HepG2 (cell line): ENCODE measurements around the gene SPATA25. TPM values are rescaled to one million over a fixed set of nuclear protein-coding genes. Genes with fewer than 3 reads are reported as not detected.

Source experiments
- ARNTL ChIP-seq: sonication (generic); formaldehyde crosslinking; IDR thresholded peaks from 2 replicates; pipeline ENCODE4 v1.4.0; 2020; ENCODE audit warnings: mild to moderate bottlenecking, missing genetic modification reagents
- ETV6 ChIP-seq: sonication (generic); formaldehyde crosslinking; conservative IDR thresholded peaks from 2 replicates; pipeline ENCODE4 v1.4.0; 2020; ENCODE audit warnings: missing genetic modification reagents
- FOXJ3 ChIP-seq: sonication (generic); formaldehyde crosslinking; IDR thresholded peaks from 2 replicates; pipeline ENCODE4 v1.4.0; 2020; ENCODE audit warnings: missing genetic modification reagents, mild to moderate bottlenecking, borderline replicate concordance
- HOXA5 ChIP-seq: sonication (generic); formaldehyde crosslinking; IDR thresholded peaks from 2 replicates; pipeline ENCODE4 v1.4.0; 2020; ENCODE audit warnings: missing genetic modification reagents
- KAT7 ChIP-seq: IDR thresholded peaks from 2 replicates; pipeline ENCODE4 v1.6.1; 2018; ENCODE audit warnings: borderline replicate concordance, missing compliant biosample characterization
- RARG ChIP-seq: sonication (generic); formaldehyde crosslinking; IDR thresholded peaks from 2 replicates; pipeline ENCODE4 v1.4.0; 2020; ENCODE audit warnings: low read depth, mild to moderate bottlenecking, missing genetic modification reagents
- SMARCC2 ChIP-seq: fragments of 450-650 bp; IDR thresholded peaks from 2 replicates; pipeline ENCODE4 v1.6.1; 2017; ENCODE audit warnings: antibody characterized with exemption, mild to moderate bottlenecking
- TCF7 ChIP-seq: sonication (generic); IDR thresholded peaks from 2 replicates; pipeline ENCODE4 v1.6.1; 2016; ENCODE audit warnings: antibody characterized with exemption, low read depth
- THYN1 ChIP-seq: sonication (generic); formaldehyde crosslinking; IDR thresholded peaks from 2 replicates; pipeline ENCODE4 v1.8.1; 2023; ENCODE audit warnings: low read depth, mild to moderate bottlenecking, moderate library complexity, missing genetic modification reagents, borderline replicate concordance
- TP53 ChIP-seq: sonication (generic); formaldehyde crosslinking; conservative IDR thresholded peaks from 2 replicates; pipeline ENCODE4 v1.4.0; 2020; ENCODE audit warnings: missing genetic modification reagents
- WIZ ChIP-seq: sonication (generic); formaldehyde crosslinking; IDR thresholded peaks from 2 replicates; pipeline ENCODE4 v1.5.1; 2020; ENCODE audit warnings: mild to moderate bottlenecking, missing genetic modification reagents
- ZEB1 ChIP-seq: IDR thresholded peaks from 2 replicates; pipeline ENCODE4 v1.6.1; 2012; ENCODE audit warnings: mild to moderate bottlenecking, low read depth, inconsistent platforms; ENCODE audit not compliant: insufficient replicate concordance
- ZFP41 ChIP-seq: sonication (generic); formaldehyde crosslinking; IDR thresholded peaks from 2 replicates; pipeline ENCODE4 v1.4.0; 2020; ENCODE audit warnings: mild to moderate bottlenecking, missing genetic modification reagents, borderline replicate concordance
- ZFP90 ChIP-seq: sonication (generic); formaldehyde crosslinking; IDR thresholded peaks from 2 replicates; pipeline ENCODE4 v1.8.0; 2022; ENCODE audit warnings: missing genetic modification reagents, mild to moderate bottlenecking, inconsistent platforms, borderline replicate concordance
- ZNF280B ChIP-seq: sonication (generic); formaldehyde crosslinking; IDR thresholded peaks from 2 replicates; pipeline ENCODE4 v1.5.0; 2020; ENCODE audit warnings: missing genetic modification reagents, mild to moderate bottlenecking, borderline replicate concordance
- ZNF629 ChIP-seq: sonication (generic); formaldehyde crosslinking; conservative IDR thresholded peaks from 2 replicates; pipeline ENCODE4 v1.5.0; 2020; ENCODE audit warnings: missing genetic modification reagents
- ZNF749 ChIP-seq: sonication (generic); formaldehyde crosslinking; IDR thresholded peaks from 2 replicates; pipeline ENCODE4 v1.8.0; 2022; ENCODE audit warnings: mild to moderate bottlenecking, missing genetic modification reagents, moderate library complexity, borderline replicate concordance
- ZNF780A ChIP-seq: sonication (generic); formaldehyde crosslinking; IDR thresholded peaks from 2 replicates; pipeline ENCODE4 v1.8.0; 2022; ENCODE audit warnings: mild to moderate bottlenecking, missing genetic modification reagents, moderate library complexity
- polyA plus RNA-seq, 8 experiments: library from polyadenylated mRNA; depleted of rRNA in 3 of 8; stranded (reverse) in 7 of 8; unstranded in 1 of 8; fragments of >200 nt; fragmentation: Illumina TruSeq in 4 of 8; extraction: Trizol in 4 of 8; gene quantifications; 2 replicates each; pipeline versions ENCODE4 v1.2.1 to v1.2.3, GENCODE V29; 2011 to 2016; ENCODE audit warnings: low read depth in 4 of 8, missing spikeins in 1 of 8, mixed read lengths in 1 of 8; ENCODE audit not compliant: insufficient read depth in 1 of 8
- total RNA-seq, 5 experiments: library from RNA; depleted of rRNA; stranded (reverse); fragments of >200 nt; fragmentation: Illumina TruSeq; extraction: Trizol; gene quantifications; 2 replicates each; pipeline ENCODE4 v1.2.3, GENCODE V29; 2016; ENCODE audit warnings: low read depth in 1 of 5
- TF ChIP-seq, protein P1 (sequence below): sonication (generic); formaldehyde crosslinking; IDR thresholded peaks from 2 replicates; pipeline ENCODE4 v1.5.0; 2020; ENCODE audit warnings: mild to moderate bottlenecking, missing genetic modification reagents
- TF ChIP-seq, protein P2 (sequence below): sonication (generic); formaldehyde crosslinking; conservative IDR thresholded peaks from 2 replicates; pipeline ENCODE4 v1.5.0; 2020; ENCODE audit warnings: missing genetic modification reagents
- TF ChIP-seq, protein P3 (sequence below): sonication (generic); formaldehyde crosslinking; IDR thresholded peaks from 2 replicates; pipeline ENCODE4 v1.5.0; 2020; ENCODE audit warnings: missing genetic modification reagents

The SPATA25 gene
- total and polyA plus RNA-seq, 2 of the 13 experiments (the other 11 are each of a cell fraction or from before 2014, with no cell fraction given) = 4.8 to 7.6 TPM

DNA sequence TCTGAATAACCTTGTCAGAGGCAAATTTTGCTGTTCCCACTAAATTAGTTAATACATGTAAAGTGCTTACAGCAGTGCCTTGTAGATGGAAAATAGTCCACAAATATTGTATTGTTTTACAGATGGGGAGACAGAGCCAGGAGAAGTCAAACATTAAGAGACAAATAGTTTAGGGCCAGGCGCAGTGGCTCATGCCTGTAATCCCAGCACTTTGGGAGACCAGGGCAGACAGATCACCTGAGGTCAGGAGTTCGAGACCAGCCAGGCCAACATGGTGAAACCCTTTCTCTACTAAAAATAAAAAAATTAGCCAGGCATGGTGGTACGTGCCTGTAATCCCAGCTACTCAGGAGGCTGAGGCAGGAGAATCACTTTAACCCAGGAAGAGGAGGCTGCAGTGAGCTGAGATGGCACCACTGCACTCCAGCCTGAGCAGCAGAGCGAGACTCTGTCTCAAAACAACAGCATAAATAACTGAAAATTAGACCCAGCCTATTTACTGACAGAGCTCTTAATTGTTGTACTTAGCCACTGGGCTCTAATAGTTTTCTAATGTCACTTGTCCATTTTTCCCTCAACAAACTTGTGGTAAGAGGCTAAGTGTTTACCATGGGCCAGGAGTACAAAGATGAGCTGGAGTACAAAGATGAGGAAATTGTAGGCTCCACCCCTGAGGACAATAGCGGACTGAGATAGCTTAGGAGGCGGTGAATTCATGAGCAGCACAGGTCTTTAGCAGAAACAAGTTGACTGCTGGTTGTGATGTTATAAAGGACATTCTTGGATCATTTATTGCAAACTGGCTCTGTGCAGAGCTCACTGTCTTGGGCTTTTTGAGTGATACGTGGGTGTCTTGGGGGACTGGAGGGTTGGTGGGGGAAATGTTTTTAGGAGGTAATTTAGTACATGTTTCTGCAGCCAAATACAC lies 23.6 kb downstream of the SPATA25 start (continued):
- TF ChIP-seq, protein P1, sequence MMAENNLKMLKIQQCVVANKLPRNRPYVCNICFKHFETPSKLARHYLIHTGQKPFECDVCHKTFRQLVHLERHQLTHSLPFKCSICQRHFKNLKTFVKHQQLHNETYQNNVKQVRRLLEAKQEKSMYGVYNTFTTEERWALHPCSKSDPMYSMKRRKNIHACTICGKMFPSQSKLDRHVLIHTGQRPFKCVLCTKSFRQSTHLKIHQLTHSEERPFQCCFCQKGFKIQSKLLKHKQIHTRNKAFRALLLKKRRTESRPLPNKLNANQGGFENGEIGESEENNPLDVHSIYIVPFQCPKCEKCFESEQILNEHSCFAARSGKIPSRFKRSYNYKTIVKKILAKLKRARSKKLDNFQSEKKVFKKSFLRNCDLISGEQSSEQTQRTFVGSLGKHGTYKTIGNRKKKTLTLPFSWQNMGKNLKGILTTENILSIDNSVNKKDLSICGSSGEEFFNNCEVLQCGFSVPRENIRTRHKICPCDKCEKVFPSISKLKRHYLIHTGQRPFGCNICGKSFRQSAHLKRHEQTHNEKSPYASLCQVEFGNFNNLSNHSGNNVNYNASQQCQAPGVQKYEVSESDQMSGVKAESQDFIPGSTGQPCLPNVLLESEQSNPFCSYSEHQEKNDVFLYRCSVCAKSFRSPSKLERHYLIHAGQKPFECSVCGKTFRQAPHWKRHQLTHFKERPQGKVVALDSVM (CRISPR knock-in tag) = peak; percentile 98
- TF ChIP-seq ETV6 (CRISPR knock-in tag) = no peak
- no peak for TF ChIP-seq WIZ (CRISPR knock-in tag)
- no peak for TF ChIP-seq THYN1 (CRISPR knock-in tag)
- TF ChIP-seq FOXJ3 (CRISPR knock-in tag) = 0 out of 2 replicates have a peak, but pooled peaks have one; percentile 75
- TF ChIP-seq SMARCC2 = peak; percentile 32; the same call in 1 of the 2 replicates
- TF ChIP-seq ZFP41 (CRISPR knock-in tag) = no peak
- TF ChIP-seq ZFP90 (CRISPR knock-in tag) = no peak
- no peak for TF ChIP-seq ARNTL
- TF ChIP-seq TCF7 = peak; percentile 67
- TF ChIP-seq, protein P2, sequence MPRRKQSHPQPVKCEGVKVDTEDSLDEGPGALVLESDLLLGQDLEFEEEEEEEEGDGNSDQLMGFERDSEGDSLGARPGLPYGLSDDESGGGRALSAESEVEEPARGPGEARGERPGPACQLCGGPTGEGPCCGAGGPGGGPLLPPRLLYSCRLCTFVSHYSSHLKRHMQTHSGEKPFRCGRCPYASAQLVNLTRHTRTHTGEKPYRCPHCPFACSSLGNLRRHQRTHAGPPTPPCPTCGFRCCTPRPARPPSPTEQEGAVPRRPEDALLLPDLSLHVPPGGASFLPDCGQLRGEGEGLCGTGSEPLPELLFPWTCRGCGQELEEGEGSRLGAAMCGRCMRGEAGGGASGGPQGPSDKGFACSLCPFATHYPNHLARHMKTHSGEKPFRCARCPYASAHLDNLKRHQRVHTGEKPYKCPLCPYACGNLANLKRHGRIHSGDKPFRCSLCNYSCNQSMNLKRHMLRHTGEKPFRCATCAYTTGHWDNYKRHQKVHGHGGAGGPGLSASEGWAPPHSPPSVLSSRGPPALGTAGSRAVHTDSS (CRISPR knock-in tag) = no peak
- TF ChIP-seq HOXA5 (CRISPR knock-in tag) = no peak
- TF ChIP-seq, protein P3, sequence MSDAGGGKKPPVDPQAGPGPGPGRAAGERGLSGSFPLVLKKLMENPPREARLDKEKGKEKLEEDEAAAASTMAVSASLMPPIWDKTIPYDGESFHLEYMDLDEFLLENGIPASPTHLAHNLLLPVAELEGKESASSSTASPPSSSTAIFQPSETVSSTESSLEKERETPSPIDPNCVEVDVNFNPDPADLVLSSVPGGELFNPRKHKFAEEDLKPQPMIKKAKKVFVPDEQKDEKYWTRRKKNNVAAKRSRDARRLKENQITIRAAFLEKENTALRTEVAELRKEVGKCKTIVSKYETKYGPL (CRISPR knock-in tag) = no peak
- no peak for TF ChIP-seq RARG (CRISPR knock-in tag)
- TF ChIP-seq ZNF629 (CRISPR knock-in tag) = no peak
- no peak for TF ChIP-seq ZNF780A (CRISPR knock-in tag)
- TF ChIP-seq ZNF749 (CRISPR knock-in tag) = no peak
- TF ChIP-seq ZEB1 = peak; percentile 19
- TF ChIP-seq TP53 (CRISPR knock-in tag) = no peak
- TF ChIP-seq ZNF280B = no peak
- TF ChIP-seq KAT7 = no peak; the same call in 1 of the 2 replicates
